Measurements from ENCODE around the gene ELOVL3.

GRCh38 chr10:102261842-102262241, 35.7 kb downstream of the ELOVL3 start:
- no peak for TF ChIP-seq POLR2A (IDR thresholded peaks at IDR 0.05)
- TF ChIP-seq CTCF (IDR thresholded peaks at IDR 0.05), result no peak
